NCI-H2227 (cell line): Measurements from ENCODE around the gene MRPL40.

Experiments
- DNase-seq: peaks from one replicate; lab custom pipeline; 2025; ENCODE audit not compliant: unreplicated experiment; lab: John Stamatoyannopoulos, UW

Gene MRPL40

DNA sequence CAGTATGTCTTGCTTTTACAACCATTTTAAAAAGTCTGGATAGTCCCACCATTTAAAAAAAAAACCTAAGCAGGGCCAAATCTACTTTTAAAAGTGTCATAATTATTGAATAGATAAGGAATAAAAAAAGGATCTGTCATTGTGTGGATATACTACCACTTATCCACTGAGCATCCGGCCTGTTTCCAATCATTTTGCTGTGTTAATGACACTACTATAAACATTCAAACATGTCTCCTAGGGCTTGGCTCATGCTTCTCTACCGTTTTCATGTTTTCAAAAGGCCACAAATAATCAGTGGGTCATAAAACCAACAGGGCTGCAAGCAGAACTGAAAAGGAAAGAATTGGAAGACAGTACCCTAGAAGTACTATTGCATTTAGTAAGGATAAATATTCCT lies 27.7 kb downstream of the MRPL40 start:
- DNase-seq = no peak

DNA sequence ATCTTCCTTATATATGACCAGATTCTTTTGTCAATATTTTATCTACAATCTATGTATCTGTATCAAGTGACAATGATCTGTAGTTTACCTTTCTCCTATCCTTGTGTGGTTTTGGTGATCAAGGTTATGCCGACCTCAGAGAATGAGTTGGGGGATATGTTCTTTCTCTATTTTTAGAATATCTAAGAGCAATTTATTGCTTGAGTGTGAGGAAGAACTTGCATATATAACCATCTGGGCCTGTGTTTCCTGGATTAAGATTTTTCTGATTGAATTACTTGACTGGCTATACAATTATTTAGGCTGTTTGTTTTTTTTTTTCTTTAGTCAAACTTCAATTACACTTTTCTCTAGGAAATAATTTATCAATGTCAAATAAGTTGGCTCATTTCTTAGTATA lies 29.2 kb downstream of the MRPL40 start:
- no peak for DNase-seq

DNA sequence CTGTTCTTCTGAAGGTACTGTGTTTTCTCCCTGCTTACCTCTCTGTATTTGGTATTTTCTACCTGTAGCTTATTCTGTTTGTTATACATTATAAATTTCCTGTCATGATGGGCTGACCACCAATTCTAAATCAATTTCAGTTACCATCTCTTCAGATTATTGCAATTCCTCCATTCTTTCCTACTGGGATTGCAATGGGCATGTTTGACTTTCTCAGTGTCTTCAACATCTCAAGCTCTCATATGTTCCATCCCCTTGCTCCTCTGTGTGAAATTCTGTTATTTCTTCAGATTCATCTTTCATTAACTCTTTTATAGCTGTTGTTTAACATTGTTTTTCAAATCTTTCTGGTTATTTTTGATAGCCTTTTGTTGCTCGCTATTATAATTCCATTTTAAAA lies 30.7 kb downstream of the MRPL40 start:
- no peak for DNase-seq

DNA sequence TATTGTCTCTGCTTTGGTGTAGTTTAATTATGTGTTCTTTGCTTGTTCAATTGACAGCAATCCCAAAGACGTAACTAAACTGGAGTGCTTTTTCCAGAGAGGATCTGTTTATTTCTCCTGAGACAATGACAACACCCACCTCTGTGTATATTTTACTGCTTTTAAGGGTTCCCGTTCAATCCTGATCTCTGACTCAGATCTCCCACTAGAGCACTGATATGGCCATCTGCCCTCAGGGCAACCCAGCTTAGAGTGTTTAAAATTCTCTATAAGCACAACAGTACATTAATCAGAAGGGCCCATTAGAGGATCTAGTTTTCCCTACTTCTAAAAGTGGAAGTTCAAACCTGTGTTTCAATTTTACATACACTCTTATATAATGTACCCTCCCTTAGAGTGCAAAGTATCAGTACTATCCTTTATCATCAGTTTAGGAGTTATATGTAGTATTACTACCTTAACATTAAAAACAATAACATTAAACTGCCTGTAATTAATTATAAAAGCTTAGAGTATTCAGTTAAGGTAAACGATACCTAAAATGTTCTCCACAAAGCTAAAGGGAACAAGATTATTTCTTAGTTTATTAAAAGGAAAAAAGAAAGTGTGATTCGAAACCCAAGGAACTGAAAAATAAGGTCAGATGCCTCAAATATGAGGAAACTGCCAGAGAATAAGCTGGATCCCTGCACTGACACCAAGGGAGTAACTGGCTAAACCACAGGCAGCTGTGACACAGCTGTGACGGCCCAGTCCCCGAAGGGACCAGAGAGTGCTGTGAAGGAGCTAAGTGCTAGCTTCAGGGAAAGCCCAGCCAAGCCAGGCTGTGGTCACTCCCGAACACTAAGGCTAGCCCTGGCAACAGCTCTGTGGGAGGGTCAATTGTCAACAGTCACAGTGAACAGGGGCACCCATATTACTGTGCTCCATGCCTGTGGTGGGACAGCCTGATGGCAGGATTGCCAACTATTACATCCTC lies 31.4 kb downstream of the MRPL40 start:
- no peak for DNase-seq

DNA sequence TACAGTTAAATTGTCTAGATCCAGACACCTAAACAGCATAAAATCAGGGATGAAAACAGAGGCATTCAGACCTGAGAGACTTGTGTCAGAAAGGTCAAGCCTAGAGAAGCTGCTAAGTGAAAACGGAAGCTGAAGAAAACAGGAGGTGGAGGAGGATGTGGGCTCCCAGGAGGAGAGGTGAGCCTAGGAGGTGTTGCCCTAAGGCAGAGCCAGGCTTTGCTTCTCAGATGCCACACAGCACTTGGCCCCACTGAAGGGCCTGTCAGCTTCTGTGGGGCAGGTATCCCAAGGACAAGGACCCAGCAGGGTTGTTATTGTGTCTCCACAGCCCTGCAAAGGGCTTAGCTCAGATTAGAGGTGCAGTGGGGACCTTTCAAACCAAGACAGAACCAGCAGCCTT lies 32.2 kb downstream of the MRPL40 start:
- no peak for DNase-seq

DNA sequence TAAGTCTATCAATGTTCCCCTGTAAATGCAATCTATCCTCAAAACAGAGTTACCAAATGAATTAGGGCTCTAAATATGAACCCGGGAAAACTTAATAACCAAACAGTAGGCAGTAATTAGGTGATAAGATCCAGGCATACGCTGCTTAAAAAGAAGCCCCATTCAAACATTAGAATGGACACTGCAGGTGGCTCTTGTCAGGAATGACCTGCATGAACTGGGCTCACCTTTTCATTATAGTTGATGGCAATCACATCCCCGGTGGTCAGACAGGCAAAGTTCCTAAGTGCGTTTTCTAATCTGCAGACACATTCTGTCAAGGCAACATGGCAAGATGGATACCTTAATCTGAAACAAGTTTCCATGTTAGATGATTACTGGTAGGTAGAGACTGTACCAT lies 32.6 kb downstream of the MRPL40 start:
- DNase-seq = no peak

DNA sequence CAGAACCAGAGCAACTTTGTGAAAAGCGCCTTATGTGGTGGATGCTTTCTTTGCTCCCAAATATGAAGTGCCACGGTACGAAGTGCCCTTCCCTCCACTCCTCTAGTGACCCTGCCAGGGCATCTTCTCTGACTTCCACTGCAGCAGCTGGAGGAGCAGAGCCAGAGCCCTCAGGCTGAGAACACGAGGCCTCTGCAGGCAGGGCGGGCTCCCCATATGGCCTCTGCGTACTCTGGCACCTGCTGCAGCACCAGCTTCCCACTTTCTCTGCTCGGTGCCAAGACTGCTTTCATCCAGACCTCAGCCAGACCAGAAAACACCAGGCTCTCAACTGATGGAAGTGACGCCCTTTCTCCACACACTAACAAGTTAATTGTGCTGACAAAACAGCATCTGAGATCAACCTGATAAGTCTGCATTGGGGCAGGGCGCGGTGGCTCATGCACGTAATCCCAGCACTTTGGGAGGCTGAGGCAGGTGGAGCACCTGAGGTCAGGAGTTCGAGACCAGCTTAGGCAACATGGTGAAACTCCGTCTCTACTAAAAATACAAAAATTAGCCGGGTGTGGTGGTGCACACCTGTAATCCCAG lies 33.9 kb downstream of the MRPL40 start:
- DNase-seq = no peak

DNA sequence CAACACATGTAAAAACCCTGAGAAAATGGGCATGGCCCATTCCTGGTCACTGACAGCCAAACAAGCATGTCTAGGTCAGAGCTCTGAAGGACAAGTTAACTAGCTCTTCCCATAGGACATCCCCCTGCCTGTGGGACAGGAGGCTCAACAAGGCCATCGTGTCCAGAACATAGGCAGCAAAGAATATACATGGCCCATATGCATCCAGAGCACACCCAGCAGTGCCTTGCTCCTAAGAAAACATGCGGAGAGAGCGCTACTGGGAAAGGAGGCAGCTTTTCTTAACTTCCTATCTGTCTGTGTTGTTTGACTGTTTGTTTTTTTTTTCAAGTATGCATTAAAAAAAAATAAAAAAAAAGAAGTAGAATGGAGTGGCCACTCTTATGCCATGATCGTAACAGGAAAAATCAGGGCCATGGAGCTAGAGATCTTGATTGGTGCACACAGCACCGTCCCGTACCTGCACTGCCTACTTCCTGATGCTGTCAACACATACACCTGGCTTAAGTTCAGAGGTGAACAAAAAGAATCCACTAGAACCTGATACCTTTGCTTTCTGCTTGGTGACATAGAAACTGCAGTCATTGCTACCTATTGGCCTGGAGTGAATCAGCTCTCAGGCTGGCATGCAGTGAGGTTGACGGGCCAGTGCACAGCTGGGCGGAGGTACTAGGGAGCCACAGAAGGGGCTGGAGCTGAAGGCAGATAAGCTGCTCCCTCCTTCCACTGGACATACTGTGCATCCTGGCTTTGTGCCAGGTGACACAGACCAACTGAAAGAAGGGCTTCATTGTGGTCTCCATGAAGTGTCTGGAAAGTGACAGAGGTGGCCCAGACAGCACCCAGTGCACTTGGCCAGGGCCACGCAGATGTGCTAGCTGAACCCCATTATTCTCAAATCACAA lies 34.8 kb downstream of the MRPL40 start:
- no peak for DNase-seq

DNA sequence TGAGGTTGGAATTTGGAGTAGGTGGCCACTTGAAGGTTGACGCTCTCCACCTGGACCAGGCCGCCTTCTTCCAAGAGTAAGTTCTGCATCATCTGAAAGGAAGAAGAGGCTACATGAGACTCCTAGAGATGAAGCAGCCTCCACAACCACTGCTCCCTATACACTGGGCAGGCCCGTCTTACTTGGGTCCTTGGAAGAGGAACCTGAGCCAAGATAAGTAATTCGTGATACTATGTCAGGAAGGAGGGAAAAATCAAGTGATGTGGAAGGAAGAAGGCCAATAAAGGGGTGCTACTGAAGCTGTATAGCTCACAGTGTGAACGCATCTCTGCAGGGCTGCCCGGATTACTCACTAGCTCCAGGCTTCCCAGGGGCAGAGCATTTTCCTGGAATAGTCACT lies 35.6 kb downstream of the MRPL40 start:
- DNase-seq = no peak

DNA sequence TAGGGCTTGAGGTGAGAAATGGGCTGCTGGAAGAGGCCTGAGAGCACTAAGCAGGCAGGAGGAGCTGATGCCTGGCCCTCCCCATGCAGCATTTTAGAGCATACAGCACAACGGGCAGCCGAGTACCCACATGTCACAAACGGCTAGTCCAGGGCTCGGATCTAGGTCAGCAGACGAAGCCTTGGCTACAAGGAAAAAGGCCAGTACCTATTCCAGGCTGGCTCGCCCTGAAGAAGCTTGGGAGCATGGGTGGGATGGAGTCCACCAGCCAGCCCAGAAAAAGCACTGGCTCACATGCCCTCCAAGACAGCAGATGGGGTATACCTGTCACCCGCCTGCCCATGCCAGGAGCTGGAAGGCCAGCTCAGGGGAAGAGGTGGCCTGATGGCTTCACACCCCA lies 37.1 kb downstream of the MRPL40 start:
- DNase-seq = no peak

DNA sequence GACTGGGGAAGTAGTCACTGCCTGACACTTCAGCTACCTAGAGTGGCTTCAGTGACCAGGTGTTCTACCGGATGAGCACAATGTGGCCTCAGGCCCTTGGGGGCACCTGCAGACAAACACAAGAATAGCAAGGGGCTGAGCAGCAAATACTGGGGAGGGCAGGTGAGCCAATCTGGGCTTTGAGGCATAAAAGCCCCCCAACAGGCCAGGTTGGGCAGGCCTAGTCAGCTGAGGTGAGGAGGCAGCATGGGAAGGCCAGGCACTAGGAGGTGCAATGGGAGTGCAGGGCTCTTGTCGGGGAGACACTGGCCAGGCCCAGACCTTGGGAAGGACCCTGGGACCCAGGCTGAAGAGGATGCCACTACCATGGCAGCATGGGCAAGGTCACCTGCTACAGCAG lies 37.7 kb downstream of the MRPL40 start:
- DNase-seq = no peak

DNA sequence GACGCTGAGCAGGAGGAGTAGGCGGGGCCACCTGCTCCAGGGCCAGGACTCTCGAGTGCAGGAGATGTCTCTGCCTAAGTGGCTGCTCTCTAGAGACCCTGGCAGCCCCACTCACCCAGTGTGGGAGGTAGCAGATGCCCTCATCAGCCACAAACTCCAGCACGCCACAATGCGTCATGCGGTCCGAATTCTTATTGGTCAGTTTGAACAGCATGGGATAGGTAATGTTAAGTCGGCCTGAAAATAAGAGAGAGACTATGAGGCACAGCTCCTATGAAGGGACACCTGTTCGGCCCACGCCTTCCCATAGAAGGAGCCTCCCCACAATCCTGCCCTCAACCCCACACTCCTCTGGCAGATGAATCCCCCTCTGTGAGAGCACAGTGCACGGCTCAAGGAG lies 39.2 kb downstream of the MRPL40 start:
- DNase-seq = no peak

DNA sequence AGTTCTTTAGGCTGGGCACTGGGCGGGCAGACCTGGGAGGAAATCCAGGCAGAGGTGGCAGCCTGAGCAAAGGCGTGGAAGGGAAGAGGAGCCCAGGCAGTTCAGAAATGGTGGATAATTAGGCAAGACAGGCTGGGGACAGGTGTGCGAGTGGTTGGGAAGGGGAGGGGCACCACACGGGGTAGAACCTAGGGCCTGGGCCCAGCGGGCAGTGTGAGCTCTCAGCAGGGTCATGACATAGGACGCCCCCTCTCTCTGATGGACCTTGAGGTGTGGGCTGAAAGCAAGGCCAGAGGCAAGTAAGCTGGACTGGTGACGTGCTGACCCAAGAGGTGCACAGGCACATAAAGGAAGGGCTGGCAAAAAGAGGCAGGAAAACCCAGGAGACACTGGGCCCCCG lies 39.9 kb downstream of the MRPL40 start:
- no peak for DNase-seq

DNA sequence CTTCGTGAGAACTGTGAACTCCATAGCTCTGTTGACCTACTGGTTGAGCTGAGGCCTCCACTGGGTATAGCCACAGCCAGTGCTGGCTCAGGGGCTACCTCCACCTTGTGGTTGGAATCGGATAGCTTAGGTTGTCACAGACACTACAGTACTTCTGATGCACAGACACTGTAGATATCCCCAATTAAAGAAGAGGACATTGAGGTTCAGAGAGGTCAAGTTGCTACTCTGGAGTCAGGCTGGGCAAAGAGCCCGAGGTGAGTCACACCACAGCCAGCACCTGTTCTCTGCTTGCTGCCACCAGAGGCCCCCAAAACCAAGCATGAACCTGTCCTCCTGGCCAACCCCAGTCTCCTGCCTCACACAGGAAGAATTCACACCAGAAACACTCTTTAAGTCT lies 41.2 kb downstream of the MRPL40 start:
- DNase-seq = no peak

DNA sequence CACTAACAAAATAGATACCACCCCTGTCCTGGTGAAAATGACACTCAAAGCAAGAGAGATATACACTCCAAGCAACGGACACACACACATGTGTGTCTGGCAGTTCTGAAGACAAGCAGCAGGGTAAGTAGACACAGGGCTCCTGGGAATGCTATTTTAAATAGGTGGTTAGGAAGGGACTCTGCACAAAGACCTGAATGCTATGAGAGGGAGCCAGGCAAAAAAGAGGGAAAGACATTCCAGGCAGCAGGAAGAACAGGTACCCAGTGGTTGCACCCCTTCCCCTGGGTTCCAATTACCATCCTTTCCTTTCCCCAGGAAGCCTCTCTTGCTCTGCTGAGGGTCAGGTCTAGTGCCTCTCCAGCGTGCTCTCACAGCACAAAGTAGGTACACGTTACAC lies 43.7 kb downstream of the MRPL40 start:
- DNase-seq = no peak

DNA sequence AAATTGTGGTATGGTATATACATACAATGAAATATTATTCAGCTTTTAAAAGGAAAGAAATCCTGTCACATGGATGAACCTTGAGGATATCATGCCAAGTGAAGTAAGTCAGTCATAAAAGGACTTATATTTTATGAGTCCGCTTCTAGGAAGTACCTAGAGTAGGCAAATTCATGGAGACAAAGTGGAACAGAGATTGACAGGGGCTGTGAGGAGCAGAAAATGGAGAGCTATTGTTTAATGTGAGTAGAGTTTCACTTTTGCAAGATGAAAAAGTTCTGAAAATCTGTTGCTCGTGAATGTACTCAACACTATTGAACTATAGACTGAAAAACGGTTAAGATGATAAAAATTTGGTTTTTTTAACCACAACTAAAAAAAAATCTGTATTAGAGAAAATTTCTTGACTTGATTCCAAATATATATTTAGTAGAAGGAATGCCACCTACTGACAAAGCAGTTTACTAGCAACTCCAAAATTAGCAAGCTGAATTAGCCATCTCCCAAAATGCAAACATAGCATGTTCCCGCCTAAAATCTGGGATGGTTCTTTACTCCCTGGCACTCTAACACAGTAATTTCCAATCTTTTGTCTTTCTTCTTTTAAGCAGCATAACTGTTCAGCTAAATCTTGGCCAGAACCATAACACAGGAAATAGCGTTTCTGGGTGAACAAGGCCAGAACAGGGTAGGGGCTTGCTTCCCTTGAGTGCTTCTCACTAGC lies 45.1 kb downstream of the MRPL40 start:
- DNase-seq = no peak

DNA sequence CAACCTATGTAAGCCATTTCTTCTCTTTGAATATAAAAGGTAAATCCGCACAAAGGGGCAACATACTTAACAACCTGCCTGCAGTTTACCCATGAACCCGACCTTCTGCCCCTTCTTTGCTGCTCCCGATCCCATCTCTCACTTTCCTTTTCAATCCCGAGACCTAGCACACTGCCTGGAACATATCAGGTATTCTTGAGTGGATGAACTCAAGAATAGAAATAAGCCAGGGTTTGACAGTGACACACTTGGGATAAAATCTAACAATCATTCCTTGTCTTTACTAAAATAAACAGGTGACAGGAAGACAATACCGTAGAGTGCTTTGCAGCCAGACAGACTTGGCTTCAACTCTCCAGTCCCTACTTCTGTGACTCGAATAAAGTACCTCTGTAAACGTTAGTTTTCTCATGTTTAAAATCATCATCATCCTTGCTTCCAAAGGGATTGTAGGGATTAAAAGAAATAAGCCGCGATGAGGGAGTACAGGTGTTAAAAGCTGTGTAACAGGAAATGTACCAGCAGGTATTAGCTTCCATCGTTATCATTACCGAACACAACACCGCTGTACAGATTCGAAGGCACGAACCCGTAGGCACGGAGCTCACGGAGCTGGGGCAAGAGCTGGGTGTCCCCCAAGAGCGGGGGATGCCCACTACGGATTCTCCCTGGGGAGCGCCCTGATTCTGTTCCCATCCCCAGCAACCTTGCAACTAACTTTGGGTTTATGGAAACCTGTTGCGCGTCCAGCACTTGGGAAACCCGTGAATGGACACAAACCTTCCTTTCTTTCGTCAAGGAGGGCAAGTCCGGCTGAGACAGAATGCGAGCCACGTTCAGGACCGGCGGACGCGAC lies 45.9 kb downstream of the MRPL40 start:
- no peak for DNase-seq

DNA sequence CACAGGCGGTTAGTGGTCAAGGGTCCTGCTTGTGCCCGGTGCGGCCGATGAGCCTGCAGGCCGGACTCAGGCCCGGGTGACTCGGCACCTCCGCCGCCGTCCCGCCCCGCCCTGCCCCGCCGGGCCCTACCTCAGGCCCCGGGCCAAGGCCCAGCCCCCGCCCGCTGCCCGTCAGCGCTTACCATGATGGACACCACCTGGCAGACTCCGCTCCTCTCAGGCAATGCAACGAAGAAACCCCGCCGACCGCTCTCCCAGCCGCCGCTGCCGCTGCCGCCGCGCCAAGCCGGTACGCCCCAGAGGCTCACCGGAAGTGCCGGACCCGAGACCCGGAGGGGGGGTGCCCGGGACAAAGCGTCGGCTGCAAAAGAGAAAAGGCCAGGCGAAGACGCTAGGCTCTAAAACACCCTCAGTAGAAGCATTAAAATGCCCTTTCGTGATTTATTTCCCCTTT lies 46.6 kb downstream of the MRPL40 start, which contains the start of gene UFD1:
UFD1 (minus strand) TSS at position 293 of the 454 bp plus-strand sequence; CDS start at position 185, 108 bp downstream.
- DNase-seq = peak; percentile 89

DNA sequence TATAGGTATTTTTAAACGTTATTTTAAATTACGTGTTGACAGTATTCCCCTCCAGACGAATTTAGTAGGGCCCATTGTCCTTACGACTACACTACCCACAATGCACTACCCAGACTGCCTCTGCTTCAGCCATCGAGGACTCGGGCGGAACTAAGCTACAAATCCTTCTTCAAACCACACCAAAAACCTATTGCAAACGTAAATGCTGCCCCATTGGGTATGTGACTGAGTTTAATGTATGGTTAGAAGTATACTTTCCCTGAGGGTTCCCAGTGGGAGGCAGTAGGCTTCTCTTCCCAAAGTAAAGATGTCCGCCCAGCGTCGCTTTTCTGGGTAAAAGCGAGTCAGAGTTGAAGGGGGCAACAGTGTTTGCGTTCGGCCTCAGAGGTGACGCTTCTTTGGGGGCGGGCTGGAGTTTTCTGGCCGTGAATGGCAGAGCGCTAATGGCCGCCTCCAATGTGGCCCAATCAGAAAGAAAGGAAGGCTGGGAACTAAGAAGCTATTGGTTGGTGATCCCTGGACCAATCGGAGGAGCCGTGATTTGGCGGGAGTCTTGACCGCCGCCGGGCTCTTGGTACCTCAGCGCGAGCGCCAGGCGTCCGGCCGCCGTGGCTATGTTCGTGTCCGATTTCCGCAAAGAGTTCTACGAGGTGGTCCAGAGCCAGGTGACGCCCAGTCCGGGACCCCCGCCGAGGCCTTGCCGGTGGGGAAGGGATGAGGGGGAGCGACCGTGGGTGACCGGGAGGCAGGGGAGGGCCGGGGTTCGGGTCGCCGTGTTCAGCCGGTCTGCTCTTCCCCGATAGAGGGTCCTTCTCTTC lies 47.2 kb downstream of the MRPL40 start, which contains the start of gene CDC45:
CDC45 (plus strand) TSS at position 566 of the 818 bp plus-strand sequence; CDS start at position 615, 49 bp downstream.
- DNase-seq = peak; percentile 98
